Purkinje cell (primary cell): Measurements from ENCODE around the gene FGF21. TPM values are rescaled to one million over a fixed set of nuclear protein-coding genes. Genes with fewer than 3 reads are reported as not detected.

Experiments
- polyA plus RNA-seq: library from polyadenylated mRNA; unstranded; fragments of >200 nt; fragmentation: Nextera tagmentation; gene quantifications from 2 replicates; pipeline ENCODE4 v1.2.1, GENCODE V29; 2014

FGF21 gene
- polyA plus RNA-seq = not detected in 2 replicates

GRCh38 chr19:48755084-48755641 lies at the start of gene FGF21:
FGF21 (plus strand) TSS chr19:48755524; CDS start chr19:48756237, 713 bp downstream.

DNA sequence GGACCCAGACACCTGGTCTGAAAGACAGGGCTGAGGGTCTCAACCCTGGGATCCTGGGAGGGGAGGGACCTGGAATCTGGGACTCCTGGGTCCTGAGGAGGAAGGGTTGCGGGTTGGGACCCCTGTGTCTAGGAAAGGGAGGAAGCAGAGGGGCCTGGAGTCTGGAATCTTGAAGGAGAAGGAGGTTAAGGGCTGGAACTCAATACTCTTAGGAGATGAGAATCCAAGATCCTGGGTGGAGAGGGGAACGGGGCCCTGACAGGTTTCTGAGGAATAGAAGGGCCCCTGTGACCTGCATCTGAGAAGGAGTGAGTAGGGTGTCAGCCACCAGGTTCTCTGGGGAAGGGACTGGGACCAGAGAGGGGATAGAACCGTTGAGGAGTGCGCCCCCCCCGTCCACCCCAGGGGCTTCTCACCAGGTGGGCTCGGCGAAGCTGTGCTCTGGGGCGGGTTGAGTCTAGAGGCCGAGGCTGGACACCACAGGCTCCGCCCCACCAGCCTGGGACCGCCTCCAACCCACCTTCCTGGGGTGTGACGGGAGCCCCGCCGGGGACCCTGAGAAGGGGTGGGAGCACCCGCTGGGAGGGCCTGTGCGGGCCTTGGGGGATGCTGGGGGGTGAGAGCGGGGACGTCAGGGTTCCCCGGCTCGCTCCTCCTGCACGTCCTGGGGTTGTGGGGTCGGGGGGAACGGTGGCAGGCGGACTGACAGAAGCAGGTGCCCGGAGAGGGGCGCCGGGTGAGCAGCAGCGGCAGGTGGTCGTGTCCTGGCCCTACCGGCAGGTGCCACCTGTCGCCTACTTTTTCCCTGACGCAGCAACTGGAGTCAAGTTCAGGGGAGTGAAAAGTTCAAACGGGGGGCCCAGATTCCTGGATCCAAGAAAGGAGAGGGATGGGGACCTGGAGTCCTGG lies 35.8 kb upstream of the FGF21 start, which contains the start of gene MAMSTR:
Gene MAMSTR, minus strand, starts transcription at position 463 of the 909 bp plus-strand sequence. CDS start 694 bp downstream, outside the sequence.

DNA sequence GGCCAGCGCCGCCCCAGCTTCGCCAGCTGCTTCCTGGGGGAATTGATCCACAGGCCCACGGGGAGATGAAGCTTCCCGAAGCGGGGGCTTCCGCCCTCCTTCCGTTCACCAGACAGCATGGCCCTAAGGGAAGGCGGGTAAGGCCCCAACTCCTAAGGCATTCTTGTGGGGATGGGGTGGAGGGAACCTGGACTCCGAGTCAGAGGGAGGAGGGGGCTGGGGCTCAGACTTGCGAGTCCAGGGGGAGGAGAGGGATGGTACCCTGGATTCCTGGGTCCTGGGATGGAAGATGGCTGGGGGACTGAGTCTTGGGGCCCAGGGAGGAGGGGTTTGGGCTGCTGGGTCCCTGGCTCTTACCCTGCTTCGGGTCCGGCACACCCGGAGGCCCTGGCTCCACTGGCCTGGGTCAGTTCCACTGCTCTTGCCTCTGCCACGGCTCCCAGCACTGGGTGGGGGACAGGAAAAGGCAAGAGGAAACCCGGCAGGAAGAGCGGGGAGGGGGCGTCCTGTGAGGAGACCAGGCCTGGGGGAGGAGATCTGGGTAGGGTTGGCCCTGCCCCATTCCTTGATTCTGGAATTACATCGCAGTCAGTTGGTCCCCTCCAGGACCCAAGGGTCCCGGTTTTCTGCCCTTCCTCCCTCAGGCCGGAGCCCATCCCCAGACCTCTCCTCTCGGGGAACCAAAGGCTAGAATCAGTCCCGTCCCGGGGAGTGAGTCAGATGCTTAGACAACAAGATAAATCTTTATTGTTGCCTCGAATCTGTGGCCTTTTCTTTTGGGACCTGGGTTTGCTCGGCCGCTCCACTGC lies 15.0 kb upstream of the FGF21 start, which contains the start of gene RASIP1:
Gene RASIP1, minus strand, starts transcription at position 447 of the 809 bp plus-strand sequence. Its CDS starts 328 bp downstream, at position 119.

GRCh38 chr19:48746738-48747575 lies 8.4 kb upstream of the FGF21 start, which contains the start of gene IZUMO1:
IZUMO1 (minus strand) TSS chr19:48746909; CDS start chr19:48745859, 1,050 bp downstream.

DNA sequence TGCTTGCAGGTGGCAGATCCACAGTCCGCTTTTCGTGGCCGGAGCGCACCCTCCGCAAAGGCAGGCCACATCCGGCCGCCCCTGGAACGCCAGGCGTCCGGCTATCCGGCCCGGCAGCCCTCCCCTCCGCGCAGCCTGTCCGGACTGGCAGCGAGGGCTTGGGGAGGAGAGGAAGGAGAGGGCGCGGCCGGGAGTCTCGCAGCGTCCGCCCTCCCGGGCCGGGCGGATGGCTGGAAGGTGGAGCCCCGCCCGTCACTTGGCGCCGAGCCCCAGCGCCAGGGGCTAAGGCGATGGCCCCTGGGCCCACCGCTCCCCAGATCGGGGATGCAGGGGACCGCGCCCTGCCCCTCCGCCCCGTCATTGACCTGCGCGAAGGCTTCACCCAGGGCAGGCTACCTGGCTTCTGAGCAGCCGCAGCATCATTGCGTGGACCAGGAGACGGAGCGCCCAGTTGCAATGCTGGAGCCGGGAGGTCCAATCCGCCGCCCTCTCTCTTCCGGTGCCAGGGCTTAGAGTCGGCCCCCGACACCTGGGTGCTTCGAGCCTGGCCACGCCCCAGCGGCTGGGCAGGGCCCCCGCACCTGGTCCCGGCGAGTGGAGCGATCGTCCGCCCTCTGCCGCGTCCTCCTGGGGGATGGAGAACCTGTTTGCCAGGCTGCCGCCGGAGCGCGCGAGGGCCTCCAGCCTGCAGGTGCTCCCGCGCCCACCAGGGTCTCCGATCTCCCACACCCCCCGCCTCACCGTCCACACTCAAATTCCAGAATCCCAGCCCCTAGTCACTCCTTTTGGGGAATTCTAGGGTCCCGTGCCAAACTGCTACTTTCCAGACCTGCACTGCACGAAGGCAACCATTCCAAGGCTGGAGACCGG lies 2.6 kb upstream of the FGF21 start, which contains the start of gene FUT1:
Gene FUT1, minus strand, starts transcription at position 146 of the 870 bp plus-strand sequence. CDS start 1,360 bp downstream, outside the sequence.

Other genes with a start within 250 kb of the FGF21 start
- 1.1 and 1.5 TPM in 2 replicates for gene LMTK3, start 243.7 kb upstream of the FGF21 start, polyA plus RNA-seq
- gene SULT2B1, start 203.4 kb upstream of the FGF21 start, polyA plus RNA-seq = 0.24 and 1.6 TPM in 2 replicates
- gene SPACA4, start 148.8 kb upstream of the FGF21 start, polyA plus RNA-seq = not detected in 2 replicates
- gene FAM83E, start 140.4 kb upstream of the FGF21 start, polyA plus RNA-seq = not detected in 2 replicates
- 216 and 328 TPM in 2 replicates for gene RPL18, start 136.3 kb upstream of the FGF21 start, polyA plus RNA-seq
- gene SPHK2, start 136.0 kb upstream of the FGF21 start, polyA plus RNA-seq = 0.34 and 0.75 TPM in 2 replicates
- gene DBP, start 118.1 kb upstream of the FGF21 start, polyA plus RNA-seq = 13.1 and 42.9 TPM in 2 replicates
- gene CA11, start 109.3 kb upstream of the FGF21 start, polyA plus RNA-seq = 38.0 and 43.7 TPM in 2 replicates
- gene NTN5, start 82.5 kb upstream of the FGF21 start, polyA plus RNA-seq = 0.16 TPM in 1 of 2 replicates, not detected in the other
- gene FUT2, start 59.6 kb upstream of the FGF21 start, polyA plus RNA-seq = 0.13 and 0.17 TPM in 2 replicates
- 1.0 and 1.9 TPM in 2 replicates for gene MAMSTR, start 35.8 kb upstream of the FGF21 start, polyA plus RNA-seq
- 0.25 and 1.0 TPM in 2 replicates for gene RASIP1, start 14.9 kb upstream of the FGF21 start, polyA plus RNA-seq
- gene IZUMO1, start 8.6 kb upstream of the FGF21 start, polyA plus RNA-seq = 1.9 TPM in 1 of 2 replicates, not detected in the other
- 0.06 TPM in 1 of 2 replicates, not detected in the other for gene FUT1, start 2.9 kb upstream of the FGF21 start, polyA plus RNA-seq
- gene BCAT2, start 55.5 kb downstream of the FGF21 start, polyA plus RNA-seq = 5.8 and 6.6 TPM in 2 replicates
- 12.4 and 12.5 TPM in 2 replicates for gene HSD17B14, start 81.0 kb downstream of the FGF21 start, polyA plus RNA-seq
- not detected in 2 replicates for gene PLEKHA4, start 113.1 kb downstream of the FGF21 start, polyA plus RNA-seq
- 1.7 TPM in 1 of 2 replicates, not detected in the other for gene PPP1R15A, start 116.9 kb downstream of the FGF21 start, polyA plus RNA-seq
- not detected in 2 replicates for gene TULP2, start 143.2 kb downstream of the FGF21 start, polyA plus RNA-seq
- 28.0 and 39.6 TPM in 2 replicates for gene NUCB1, start 144.8 kb downstream of the FGF21 start, polyA plus RNA-seq
- not detected in 2 replicates for gene DHDH, start 178.2 kb downstream of the FGF21 start, polyA plus RNA-seq
- 1.0 TPM in 1 of 2 replicates, not detected in the other for gene BAX, start 199.4 kb downstream of the FGF21 start, polyA plus RNA-seq
- 471 and 609 TPM in 2 replicates for gene FTL, start 209.8 kb downstream of the FGF21 start, polyA plus RNA-seq
- gene GYS1, start 237.8 kb downstream of the FGF21 start, polyA plus RNA-seq = 1.3 and 1.4 TPM in 2 replicates
- 40.7 and 53.3 TPM in 2 replicates for gene RUVBL2, start 238.4 kb downstream of the FGF21 start, polyA plus RNA-seq